GM21447 (cell line): ENCODE measurements around the gene MKNK1.
A peak's percentile ranks its signal among the peaks of the same experiment; 100 is the strongest.

ENCODE experiments used
- ATAC-seq: cut with Tn5 transposase; IDR thresholded peaks from one replicate; pipeline ENCODE4 v1.9.1; 2021; ENCODE audit not compliant: unreplicated experiment

The MKNK1 gene

DNA sequence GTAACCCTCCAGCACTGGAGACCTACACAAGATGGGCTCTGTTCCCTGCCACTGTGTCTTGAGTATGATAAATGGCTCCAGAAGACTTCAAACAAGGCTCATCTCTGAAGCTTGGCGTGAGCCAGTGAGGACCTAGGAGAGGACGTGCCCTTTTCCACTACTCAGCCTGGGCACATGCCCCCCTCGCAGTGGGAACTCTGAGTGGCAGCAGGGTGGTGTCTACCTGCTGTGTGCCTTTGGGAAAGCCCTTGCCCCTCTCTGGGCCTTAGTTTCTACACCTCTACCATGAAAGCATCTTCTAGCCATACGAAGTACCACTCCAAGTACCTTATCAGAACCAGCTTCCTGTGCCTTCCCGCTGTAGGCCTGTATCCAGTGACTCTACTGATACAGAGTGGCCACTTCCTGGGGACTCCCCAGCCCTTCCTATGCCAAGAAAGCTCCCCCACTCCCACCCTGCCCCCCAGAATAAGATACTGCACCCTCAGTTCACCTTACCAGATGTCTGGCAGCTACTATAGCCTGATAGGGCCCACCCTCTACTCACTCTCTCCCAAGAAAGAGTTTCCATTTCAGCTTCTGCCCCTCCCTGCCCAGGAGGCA, 15.7 kb upstream of the MKNK1 start:
- ATAC-seq: no peak

DNA sequence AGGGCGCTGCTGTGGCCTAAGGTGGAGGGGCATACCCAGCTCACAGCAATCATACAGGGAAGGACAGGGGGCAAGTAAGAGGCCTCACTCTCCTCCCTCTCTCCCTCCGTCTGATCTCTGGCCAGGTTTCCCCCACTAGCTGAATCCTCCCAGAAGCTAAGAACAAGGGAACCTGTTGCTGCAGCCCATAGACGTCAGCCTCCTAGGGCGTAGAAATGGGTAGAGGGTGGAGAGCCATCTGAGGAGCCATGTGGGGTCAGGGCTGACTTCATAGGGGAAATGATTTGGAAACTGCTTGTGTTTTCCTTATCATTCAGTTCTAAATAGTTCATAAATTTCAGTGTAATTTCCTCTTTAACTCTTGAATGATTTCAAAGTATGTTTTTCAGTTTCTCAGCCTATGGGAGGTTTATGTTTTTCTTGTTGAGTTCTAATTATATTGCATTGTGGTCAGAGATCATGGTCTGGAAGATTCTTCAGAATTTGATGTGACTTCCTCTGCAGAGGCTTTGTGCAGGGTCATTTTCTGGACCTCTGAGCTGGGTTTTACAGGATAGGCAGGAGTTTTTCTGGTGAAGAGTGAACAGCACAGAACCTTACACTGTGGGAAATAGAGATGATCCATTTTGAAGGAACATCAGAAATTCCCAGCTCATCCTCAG, 14.8 kb upstream of the MKNK1 start:
- no peak for ATAC-seq

DNA sequence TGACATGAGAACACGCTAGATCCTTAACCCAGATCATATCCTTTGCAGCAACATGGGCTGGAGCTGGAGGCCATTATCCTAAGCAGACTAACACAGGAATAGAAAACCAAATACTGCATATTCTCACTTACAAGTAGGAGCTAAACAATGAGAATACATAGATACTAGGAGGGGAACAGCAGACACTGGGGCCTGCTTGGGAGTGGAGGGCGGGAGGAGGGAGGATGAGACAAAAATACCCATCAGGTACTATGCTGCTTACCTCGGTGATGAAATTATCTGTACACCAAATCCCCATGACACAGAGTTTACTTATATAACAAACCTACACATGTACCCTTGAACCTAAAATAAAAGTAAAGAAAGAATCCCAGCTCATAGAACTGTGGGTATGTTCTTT, 13.8 kb upstream of the MKNK1 start:
- ATAC-seq: no peak

DNA sequence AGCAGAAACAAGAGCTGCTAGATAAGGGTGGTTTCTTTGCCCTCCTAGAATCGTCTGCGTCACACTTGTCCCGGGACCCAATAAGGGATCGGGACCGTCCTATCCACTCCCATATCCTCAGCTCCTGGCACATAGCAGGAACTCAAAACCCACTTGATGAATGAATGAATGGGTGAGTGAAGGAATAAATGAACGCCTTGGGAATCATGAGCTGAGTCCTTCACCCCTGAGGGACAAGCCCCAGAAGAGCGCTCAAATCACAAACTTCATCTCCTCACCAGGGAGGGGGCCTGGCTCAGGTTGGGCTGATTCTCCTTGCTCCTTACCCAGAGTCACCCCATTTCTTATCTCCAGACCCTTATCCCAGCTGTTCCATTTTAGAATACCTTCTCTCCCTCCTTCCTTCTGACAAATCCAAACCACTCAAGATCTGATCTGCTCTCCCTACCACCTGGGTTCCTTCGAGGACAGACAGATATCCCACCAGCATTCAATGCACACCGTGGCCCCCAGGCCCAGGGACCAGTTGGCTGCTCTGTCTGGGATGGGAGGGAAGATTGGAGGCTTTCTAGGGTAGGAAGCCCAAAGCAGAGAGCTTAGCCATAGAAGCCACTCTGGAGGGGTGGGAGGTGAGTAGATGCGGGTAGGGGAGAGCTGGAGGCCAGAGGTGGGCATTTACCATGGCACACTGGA, 13.2 kb upstream of the MKNK1 start:
- ATAC-seq: peak; percentile 0

DNA sequence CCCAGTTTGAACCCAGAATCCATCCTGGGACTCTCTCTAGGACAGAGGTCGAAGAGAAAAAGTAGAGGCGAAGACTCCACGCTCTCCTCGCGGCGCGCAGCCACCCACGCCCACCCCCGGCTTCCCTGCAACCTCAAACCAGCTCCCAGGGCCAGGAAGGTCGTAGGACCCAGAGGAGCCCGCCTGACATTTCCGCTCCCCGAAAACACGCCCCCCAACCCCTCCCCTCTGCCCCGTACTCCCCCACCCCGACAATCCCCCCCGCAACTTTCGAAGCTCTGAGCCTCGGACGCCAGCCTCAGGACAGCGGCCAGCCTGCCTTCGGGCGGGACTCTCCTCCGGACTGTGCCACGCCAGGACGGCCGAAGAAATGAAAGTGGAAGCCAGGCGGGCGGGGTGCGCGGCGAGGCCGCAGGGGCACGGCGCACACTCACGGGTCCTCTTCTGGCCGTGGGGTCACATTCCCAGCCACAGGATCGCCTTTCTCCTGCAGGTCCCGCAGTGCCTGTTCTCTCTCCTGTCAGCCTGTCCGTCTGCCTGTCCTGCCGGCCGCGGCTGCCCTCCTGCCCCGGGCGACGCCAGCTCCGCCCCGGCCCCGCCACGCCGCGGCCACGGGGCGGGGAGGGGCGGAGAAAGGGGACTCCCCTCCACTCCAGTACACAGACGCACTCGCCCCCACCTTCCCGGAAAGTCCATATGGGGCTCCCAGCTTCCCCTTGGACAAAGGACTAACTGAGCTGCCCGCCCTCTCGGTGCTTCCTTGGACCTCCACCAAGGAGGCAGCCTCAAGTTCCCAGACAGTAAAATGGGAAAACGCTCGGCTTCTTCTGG, 12.4 kb upstream of the MKNK1 start, which contains the start of gene MOB3C:
TSS of gene MOB3C (minus strand) at position 535 of the 831 bp plus-strand sequence. CDS start 3,490 bp downstream, outside the sequence.
- ATAC-seq: peak; percentile 48

DNA sequence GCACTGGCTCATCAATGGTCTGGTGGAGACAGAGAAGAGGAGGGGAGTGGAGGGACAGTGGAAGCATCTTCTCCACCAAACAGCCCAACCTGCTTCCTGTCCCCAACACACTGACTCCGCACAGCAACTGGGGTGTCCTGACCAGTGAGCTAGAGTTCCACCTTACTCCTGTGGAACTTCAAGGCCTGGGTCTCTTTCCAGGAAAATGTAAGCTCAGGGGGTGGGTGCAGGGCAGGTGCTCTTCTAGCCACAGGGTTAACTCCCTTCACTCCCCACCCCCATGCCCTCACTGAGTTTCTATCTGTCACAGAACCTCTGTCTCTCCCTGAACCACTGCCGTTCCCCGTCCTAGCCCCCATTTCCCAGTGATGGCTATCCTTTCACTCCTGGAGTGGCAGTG, 11.7 kb upstream of the MKNK1 start:
- ATAC-seq: peak; percentile 29

DNA sequence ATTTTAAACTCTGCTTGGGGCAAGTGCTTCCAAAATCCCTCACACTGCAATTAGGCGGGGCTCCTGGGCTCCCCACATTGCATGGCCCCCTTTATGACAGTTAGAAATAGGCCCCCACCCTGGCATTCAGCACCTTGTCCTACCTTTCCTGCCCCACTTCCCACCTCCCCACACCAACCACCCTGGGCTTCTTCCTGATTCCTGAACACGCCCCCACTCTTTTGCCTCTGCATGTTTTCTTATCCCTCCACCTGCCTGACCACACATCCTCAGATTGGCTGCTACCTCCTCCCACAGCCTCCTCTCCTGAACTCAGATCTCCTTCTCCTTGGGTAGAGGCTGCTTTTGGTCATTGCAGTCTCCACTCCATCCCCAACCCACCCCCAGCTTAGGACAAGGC, 11.0 kb upstream of the MKNK1 start:
- ATAC-seq: no peak

DNA sequence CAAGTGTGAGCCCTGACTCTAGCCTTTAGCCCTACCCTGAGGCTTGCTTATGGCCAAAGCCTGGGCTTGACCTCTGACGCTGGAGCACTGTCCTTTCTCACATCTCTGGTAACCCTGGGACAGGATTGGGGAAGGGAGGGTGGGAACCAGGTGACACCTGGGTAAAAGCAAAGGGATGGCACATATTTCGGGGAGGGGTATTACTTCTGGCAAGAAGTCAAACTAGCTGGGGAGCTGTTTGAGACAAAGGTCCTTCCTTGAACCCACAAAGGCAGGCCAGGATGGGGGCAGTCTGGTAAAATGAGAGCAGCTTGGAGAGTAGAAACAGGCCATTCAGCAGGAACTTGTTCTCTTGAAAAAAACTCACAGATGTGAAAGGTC, 10.5 kb upstream of the MKNK1 start:
- ATAC-seq: no peak

DNA sequence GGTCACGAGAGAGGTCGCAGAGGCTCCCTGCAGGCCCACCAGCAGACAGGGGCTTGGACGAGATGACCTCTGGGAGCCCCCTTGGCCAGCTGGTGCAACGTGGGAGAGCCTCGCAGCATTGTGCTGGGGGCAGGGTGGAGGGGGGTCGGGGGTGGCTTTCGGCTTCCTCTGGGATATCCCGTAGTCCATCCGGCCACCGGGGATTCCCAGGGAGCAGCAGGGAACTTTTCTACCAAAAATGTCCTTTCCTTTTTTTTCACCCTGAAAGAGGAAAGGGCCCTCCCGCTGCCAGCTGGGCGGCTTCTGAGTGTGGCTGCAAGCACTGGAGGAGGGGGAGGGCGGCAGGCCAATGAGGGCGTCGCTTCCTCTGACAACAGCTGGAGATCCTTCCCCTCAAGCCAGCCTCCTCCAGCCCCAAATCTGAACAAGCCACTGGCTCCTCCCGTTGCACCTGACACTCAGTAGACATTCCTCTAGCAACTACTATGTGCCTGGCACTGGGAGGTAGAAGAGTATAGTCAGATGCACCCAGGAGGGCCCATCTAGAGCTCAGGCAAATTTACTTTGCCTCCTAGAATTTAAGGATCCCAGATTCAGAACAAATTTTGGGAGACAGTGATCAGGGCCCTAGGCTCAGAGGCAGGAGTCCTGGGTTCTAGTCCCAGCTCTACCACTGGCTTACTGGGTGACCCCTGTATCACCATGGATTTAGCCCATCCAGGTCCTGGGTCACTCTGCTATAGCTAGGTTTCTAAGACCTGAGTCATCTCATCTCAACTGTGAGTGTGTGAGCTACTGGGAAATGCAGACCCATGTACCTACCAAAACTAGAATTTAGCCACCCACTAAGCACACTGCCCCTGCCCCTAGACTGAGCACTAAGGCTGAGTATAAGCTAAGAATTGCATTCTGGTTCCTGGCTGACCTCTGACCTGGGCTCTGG, 9.9 kb upstream of the MKNK1 start:
- peak; percentile 61 for ATAC-seq

DNA sequence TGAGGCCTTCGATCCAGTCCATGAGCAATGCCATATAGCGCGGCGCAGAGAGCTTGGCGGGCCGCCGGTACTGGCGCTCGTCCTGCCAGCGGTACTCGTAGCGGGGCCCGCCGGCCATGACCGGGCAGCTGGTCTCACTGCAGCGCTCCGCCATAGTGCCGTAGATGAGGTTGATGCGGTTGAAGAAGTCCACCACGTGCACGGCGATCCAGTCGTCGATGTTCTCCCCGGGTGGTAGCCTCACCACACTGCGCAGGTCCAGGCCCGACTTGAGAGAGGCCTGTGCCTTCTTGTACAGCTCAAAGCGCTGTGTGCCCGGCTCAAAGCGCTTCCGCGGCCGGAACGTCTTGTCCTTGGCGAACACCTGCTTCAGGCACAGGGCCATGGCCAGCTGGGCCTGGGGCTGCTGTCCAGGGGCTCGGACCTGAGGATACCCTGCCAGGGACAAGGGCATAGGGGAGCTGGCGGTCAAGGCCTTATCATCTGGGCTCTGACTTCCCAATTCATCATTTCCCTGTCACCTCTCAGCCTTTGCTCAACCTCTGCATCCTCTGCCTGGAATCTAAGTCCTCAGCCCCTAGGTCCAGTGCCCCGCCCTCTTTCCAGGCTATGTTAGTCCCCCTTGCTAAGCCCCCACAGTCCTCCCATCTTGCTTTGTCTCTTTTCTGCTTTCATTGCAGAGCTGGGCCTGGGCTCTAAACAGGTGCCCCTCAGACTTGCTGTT, 9.0 kb upstream of the MKNK1 start:
- ATAC-seq: no peak

DNA sequence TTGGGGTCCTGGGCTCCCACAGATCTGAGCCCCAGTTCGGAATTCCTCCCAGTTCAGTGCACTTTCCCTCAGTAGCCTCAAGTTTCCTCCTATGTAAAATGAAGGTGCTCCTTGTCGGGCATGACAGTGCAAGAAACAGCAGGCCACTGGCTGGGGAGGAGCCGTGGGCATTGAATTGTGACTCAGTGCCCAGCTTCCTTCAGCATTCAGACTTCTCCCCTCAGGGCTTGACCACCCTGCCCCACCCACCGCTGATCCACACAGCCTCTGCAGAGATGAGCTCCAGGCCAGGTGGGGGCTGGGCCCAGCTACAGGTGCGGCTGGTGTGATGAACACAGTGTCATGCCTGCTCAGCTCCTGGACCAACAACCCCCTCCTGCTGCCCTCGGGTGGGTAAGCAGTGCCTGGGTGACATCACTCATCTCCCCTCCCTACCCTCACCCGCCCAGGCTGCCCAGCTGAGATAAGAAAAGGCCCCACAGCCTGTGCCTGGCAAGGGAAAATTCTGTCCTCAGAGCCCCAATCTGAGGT, 7.7 kb upstream of the MKNK1 start:
- no peak for ATAC-seq

DNA sequence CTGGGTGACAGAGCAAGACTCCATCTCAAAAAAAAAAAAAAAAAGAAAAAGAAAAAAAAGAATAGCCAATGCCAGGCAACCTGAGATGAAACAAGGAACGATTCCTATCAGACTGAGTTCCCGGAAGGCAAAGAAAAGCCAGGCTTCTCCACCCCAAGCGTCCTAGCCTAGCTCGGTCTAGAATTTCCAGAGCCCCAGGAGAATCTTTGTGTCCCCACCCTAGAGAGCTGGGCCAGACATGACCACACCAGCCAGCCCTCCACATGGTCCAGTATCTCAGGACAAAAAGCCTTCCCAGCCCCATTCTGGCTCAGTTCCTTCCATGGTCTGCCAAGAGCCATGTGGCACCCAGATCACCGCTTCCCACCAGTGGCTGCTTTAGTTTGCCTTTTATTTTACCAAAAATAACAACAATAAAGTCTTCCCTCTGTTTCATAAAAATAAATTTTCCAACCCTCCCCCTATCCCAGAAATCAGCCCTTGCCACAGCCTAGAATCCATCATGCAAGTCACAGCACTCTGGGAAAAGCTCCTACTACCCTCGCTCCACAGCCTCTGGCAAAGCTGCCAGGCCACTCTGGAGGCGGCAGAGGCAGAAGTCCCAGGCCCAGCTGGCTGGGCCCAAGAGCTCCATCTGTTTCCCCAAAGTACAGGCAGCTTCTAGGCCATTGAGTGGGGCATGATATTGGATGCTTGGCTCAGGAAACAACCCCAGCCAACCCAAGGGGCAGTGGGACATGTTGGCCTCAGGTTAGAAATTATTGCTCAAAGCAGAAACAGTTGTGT, 3.5 kb upstream of the MKNK1 start:
- no peak for ATAC-seq

DNA sequence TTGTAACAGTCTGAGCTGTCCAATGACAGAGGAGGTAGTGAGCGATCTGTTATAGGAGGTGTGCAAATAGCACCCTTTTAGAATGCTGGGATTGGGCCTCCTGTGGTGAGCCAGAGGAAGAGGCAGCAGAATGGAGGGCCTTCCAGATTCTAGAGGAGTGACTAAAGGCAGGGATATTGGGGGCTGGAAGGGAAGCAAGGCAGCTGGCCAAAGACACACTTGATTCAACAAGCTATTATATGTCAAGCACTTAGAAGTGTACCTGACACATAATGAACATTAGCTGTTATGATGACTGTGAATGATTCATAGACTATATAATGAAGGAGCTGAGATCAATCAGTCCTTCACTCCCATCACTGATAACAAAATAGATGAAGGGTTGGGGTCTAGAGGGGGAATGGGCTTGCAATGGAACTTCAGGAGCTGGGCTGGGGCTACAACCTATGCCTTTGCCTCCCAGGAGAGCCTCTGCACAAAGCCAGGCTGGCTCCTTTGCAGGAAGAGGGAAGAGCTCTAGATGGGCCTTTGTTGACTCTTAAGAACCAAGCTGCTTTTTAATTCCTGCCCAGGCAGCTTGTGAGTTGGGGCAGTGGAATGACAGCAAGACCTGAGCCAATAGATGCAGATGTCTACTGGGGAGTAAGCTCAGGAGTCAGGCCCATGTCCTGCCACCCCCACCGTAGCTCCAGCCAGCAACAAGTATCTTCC, 2.3 kb upstream of the MKNK1 start:
- ATAC-seq: no peak

DNA sequence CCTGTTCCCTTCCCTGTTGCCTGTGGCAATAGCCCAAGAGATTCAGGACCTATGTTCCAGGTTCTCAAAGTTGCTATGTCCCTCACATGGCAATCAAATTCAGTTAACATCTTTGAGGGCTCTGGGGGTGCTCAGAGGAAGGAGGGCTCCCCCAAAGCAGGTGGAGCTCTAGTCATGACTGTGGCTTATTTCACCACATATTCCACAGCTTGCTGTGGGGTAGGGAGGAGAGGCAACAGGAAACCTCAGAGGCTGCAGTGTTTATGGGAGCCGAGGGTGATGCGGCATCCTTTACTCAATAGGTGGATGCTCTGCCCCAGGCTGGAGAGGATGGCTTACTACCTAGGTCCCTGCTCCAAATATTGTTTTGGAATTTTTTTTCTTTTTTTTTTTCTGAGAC, 1.2 kb upstream of the MKNK1 start:
- no peak for ATAC-seq

DNA sequence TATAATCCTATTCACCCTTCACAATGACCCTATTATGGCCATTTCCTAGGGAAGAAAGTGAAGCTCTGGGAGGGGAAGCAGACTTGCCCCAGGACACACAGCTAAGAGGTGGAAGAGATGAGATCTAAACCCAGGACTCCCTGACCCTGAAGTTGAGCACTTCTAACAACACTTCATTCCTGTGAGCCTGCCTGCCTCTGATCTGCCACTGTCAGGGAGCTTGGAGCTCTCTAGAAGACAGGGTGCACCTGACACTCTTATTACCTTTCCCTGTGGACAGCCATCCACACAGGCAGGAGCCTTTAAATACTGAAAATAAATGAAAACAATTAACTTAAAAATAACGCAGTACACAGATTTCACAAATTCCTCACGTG, 599 bp downstream of the MKNK1 start:
- no peak for ATAC-seq

DNA sequence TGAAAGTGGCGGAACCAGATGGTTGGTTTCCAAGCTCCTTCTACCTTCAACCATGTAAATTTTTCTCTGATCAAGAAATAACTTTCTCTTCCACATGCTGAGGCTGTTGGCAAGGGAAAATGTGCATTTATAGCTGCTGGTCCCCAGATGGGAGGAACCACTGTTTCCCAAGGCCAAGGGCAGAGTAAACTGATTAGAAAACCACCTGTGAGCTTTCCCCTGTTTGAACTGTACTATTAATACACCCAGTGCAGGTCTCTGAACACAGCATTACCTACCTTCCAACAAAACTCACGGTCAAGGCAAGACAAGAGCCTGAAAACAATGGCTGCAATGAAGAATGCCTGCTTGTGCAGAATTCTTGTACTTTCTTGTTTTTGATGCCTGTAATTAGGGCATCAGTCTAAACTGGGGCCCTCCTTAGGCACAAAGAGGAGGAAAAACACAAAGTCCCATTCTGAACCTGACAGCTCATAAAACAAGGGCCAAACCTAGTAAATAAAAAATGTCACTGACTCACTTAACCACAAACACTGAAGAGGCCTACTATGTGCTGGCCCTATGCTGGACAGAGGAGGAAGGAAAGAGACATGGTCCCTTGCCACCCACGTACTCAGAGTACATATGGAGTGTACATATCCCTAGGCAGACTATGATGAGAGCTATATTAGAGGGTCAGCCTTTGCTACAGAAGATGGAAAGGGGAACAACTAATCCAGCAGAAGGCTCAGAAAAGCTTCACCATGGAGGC, 2.6 kb downstream of the MKNK1 start:
- ATAC-seq: no peak
